GM21381 (cell line): ENCODE results near the gene GPR153.

Experiments used
- ATAC-seq: cut with Tn5 transposase; IDR thresholded peaks from one replicate; pipeline ENCODE4 v1.9.1; 2021; ENCODE audit warnings: mild to moderate bottlenecking, moderate library complexity; ENCODE audit not compliant: unreplicated experiment

GPR153 gene

DNA sequence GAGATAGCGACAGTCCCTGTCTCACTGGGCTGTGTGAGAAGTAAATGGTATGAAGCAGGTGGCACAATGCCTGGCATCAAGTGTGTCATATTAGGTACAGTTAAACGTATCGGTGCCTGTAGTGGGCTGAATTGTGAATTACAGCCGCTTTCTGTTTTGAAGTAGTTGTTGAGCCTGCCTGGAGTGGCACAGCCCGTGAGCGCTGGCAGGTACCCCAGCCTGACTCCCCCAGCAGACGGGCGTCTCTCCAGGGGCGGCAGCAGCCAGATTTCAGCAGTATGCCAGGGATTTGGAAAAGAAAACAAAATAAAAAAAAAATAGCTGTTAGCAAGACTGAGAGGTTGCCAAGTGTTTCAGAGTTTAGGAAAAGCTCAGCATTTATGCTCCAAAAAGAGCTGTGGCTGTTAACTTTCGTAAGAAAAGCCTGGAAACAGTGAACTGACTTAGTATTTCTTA lies 26.6 kb upstream of the GPR153 start:
- no peak for ATAC-seq

GRCh38 chr1:6287029-6287428 lies 26.1 kb upstream of the GPR153 start:
- no peak for ATAC-seq

GRCh38 chr1:6286266-6286665 lies 25.4 kb upstream of the GPR153 start:
- no peak for ATAC-seq

- ATAC-seq, result no peak
These were observed 24.4 kb upstream of the GPR153 start for GRCh38 chr1:6285336-6285735.

- no peak for ATAC-seq
These were observed 21.8 kb upstream of the GPR153 start for GRCh38 chr1:6282577-6283270.

GRCh38 chr1:6281511-6282402 lies 20.9 kb upstream of the GPR153 start:
- ATAC-seq, result no peak

- ATAC-seq, result no peak
These were observed 20.0 kb upstream of the GPR153 start for GRCh38 chr1:6280761-6281451.

GRCh38 chr1:6279613-6280383 lies 18.9 kb upstream of the GPR153 start:
- no peak for ATAC-seq

DNA sequence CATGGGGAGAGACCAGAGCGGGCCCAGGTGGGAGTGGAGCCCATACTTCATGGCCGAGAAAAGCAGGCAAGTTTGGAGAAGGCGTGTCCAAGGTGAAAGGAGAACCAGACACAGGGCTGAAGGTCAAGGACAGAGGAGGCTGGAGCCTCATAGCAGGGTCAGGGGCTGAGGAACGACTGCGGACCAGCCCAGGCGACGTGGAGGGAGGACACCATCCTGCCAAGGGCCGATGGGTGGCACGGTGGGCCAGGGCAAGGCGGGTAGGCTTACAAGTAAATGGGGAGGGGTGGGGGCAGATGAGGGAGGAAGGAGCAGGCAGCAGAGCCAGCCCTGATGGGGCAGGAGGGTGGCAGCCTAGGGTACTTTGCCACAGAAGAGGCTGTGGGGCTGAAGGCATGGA lies 18.2 kb upstream of the GPR153 start:
- no peak for ATAC-seq

DNA sequence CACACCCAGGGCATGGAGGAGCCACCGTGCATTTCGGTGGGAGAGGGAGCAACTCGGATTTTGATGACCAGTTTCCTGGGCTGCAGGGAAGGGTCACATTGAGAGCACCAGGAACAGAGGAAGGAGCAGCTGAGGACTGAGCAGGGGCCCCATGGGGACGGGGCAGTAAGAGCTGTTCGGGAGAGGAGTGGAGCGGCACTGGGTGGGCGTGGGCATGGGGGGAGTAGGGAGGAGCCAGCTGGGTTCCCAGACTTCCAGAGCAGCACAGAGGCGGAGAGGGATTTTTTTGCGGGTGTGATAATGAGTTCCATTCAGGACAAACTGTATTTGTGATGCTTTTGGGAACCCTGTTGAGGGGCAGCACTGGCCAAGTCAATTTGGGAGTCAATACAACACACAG lies 17.4 kb upstream of the GPR153 start:
- no peak for ATAC-seq

DNA sequence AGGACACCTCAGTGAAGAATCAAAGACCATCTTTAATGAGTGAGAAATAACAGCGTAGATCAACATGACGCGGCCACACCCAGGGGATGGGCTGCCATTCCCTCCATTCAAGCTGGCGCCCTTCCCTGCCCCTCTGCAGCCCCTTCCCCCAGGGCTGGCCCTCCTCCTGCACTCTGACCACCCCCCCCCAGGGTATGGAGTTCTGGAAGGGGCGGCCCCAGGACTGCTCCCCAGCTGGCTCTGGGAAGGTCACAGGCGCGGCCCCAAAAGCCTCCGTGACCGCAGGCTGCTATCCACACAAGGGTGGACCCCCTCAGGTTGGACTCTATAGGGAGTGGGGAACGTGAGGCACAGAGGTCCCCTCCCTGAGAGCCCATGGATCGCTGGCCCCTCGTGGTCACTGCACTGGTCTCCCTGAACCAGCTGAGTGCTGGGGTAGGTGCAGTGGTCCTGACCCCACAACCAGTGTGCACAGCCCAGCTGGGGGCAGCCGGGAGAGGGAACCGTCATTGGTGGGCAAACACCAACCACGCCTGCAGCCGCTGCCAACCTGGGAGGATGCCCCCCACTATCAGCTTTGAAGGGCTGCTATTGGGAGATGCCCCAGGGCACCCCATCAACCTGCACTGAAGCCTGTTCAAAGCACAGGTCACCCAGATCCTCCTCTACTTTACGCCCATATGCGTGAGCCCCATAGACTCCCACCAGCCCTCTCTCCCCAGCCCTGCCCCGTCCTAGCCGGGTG lies 16.1 kb upstream of the GPR153 start:
- no peak for ATAC-seq

DNA sequence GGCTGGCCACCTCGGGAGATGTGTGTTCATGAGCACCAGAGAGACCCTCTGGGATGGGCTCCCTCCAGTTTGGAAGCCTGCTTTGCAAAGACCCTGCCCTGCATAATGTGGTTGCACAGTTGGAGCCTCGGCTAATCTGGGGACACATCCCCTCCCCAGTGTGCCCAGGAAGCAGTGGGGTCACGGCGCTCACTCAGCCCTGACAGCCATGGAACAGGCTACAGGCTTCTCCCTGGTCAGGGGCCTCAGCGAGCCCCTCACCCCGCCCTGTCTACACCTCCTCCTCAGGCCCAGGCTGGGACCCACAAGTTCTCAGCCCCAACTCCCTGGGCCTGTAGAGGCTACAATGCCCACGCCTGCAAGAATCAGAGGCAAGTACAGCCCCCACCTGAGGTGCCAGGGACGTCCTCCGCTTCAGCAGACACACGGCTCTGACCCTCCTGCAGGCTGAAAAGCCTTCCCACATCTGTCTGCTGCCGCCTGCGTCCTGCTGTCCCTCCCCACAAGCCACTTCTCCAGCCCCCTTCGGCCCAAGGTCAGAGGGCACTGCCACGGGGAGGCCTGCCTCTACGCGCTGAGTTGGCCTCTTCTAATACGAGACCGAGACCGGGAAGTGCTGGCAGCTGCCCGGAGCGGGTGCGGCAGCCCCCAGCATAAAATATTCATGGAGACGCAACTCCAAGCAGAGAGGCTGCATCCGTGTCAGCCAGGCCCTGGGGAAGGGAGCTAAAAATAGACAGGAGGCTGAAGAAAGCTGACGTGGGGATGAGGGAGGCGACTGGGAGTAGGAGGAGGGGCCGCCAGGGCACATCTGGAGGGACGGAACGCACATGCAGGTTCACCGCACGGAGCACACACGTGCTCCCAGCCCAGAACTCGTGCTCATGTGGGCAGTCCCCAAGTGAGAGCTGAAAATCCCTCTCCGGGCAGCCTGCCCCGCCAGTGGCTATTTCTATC lies 15.2 kb upstream of the GPR153 start:
- no peak for ATAC-seq

DNA sequence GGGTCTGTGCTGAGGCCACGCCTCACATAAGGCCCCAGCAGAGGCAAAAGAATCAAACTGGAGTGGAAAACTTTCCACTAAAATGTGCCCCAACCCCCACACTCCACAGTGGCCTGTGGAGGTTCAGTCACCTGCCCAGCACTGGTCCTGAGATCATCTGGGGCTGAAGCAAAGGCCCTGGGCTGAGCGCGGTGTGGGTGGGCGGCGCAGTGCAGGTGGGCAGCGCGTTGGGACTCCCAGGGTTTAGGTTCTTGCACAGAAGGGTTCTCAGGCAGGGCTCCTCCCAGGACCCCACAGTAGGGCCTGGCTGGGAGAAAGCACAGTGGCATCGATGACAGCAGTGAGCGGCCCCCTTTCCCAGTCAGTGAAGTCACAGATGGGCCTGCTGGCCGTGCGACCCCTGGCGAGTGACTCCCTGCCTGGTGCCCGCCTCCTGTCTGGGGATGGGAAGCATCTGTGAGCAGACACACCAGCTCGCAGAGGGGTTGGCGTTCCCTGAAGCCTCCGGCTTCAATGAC lies 13.8 kb upstream of the GPR153 start:
- ATAC-seq, result no peak

- no peak for ATAC-seq
These were observed 13.2 kb upstream of the GPR153 start for GRCh38 chr1:6274102-6274501.

DNA sequence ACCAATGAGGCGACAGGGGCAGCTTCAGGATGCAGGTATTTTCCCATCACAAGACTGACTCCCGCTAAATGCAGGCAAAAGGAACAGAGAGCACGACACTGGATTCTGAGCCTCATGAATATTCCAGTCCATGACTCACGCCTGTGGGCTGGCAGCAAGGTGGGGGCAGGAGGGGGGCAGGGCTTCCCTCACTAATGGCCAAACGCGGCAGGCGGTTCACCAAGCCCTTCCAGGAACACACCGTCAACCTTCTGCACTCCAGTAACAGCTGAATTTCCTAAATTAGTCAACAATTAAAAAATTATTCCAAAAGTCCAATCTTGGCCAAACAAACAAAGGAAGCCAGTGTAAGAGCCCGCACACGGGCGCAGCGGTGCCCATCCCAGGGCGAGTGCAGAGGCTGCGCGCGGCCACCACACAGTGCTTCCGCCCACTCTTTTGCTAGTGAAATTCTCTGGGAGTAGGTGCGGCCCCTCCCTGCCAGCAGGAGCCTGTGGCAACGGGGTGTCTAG lies 12.5 kb upstream of the GPR153 start:
- ATAC-seq, result no peak

- no peak for ATAC-seq
These were observed 12.0 kb upstream of the GPR153 start for GRCh38 chr1:6272868-6273267.

DNA sequence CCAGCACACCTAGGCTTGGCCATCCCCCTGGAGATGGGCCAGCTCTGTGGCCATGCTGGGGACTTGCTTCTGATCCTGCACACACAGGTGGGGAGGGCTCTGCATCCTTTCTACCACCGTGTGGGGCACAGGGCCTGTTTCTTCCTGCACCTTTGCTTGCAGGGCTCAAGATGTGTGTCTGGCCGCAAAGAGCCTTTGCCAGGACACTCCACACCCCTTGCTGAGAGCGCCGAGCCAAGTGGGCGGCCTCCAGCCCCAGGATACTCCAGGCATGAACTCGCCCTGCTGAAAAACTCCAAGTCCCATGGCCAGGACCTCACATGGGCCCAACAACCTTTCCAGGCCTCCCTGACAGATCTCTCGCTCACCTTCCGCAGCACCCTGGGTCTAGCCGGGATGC lies 11.6 kb upstream of the GPR153 start:
- no peak for ATAC-seq

GRCh38 chr1:6271554-6271953 lies 10.7 kb upstream of the GPR153 start:
- ATAC-seq, result no peak

GRCh38 chr1:6271006-6271405 lies 10.1 kb upstream of the GPR153 start:
- no peak for ATAC-seq
